Measurements from ENCODE around the gene NAA25.
"Not testable (repeated sequence)": the region's sequence is repeated elsewhere in the genome, so short reads cannot be mapped to it uniquely, and the experiment has no call there.

DNA sequence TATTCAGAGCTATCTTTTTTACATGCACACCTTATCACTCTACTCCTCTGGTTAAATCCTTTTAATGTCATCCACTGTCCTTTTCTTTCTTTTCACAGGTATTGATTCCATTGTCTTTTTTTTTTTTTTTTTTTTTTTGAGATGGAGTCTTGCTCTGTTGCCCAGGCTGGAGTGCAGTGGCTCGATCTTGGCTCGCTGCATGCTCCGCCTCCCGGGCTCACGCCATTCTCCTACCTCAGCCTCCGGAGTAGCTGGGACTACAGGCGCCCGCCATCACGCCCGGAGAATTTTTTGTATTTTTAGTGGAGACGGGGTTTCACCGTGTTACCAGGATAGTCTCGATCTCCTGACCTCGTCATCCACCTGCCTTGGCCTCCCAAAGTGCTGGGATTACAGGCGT lies 8.1 kb downstream of the NAA25 start:
- TF ChIP-seq, protein P1, sequence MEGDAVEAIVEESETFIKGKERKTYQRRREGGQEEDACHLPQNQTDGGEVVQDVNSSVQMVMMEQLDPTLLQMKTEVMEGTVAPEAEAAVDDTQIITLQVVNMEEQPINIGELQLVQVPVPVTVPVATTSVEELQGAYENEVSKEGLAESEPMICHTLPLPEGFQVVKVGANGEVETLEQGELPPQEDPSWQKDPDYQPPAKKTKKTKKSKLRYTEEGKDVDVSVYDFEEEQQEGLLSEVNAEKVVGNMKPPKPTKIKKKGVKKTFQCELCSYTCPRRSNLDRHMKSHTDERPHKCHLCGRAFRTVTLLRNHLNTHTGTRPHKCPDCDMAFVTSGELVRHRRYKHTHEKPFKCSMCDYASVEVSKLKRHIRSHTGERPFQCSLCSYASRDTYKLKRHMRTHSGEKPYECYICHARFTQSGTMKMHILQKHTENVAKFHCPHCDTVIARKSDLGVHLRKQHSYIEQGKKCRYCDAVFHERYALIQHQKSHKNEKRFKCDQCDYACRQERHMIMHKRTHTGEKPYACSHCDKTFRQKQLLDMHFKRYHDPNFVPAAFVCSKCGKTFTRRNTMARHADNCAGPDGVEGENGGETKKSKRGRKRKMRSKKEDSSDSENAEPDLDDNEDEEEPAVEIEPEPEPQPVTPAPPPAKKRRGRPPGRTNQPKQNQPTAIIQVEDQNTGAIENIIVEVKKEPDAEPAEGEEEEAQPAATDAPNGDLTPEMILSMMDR (IDR thresholded peaks at IDR 0.05; ENCODE audit: insufficient read depth, low read depth, low read length), result not testable (repeated sequence)
- not testable (repeated sequence) for TF ChIP-seq EZH2 (IDR thresholded peaks at IDR 0.05; ENCODE audit: insufficient read depth, low read length)
